ENCODE measurements around the gene ARHGEF19.
"Not testable (repeated sequence)": the region's sequence is repeated elsewhere in the genome, so short reads cannot be mapped to it uniquely, and the experiment has no call there.

Gene ARHGEF19

GRCh38 chr1:16218674-16219071 is 6.2 kb upstream of the ARHGEF19 start:
- DNase-seq: no peak

GRCh38 chr1:16218014-16218673 is 5.7 kb upstream of the ARHGEF19 start:
- peak; percentile 23 to 55 for DNase-seq

- peak; percentile 85 to 91 for DNase-seq
These were observed 4.8 kb upstream of the ARHGEF19 start for GRCh38 chr1:16217061-16217785.

GRCh38 chr1:16215882-16216753 is 3.7 kb upstream of the ARHGEF19 start:
- peak; percentile 82 to 89 for DNase-seq

- not testable (repeated sequence) for DNase-seq
These were observed 2.8 kb upstream of the ARHGEF19 start for GRCh38 chr1:16215240-16215639.

GRCh38 chr1:16213544-16213943 is 1.1 kb upstream of the ARHGEF19 start:
- not testable (repeated sequence) for DNase-seq

GRCh38 chr1:16213013-16213412 is 561 bp upstream of the ARHGEF19 start:
- DNase-seq: no peak

GRCh38 chr1:16211824-16212223 is 628 bp downstream of the ARHGEF19 start:
- DNase-seq: no peak

- DNase-seq: no peak
These were observed 1.9 kb downstream of the ARHGEF19 start for GRCh38 chr1:16210581-16210980.

- no peak for DNase-seq
These were observed 2.5 kb downstream of the ARHGEF19 start for GRCh38 chr1:16209847-16210407.

GRCh38 chr1:16209132-16209846 is 3.2 kb downstream of the ARHGEF19 start:
- no peak for DNase-seq

- DNase-seq: no peak
These were observed 4.0 kb downstream of the ARHGEF19 start for GRCh38 chr1:16208270-16208987.

- DNase-seq: no peak
These were observed 4.9 kb downstream of the ARHGEF19 start for GRCh38 chr1:16207318-16208269.

GRCh38 chr1:16206547-16207317 is 5.7 kb downstream of the ARHGEF19 start:
- DNase-seq: peak; percentile 94 to 96

- no peak for DNase-seq
These were observed 6.4 kb downstream of the ARHGEF19 start for GRCh38 chr1:16205891-16206546.

- DNase-seq: no peak
These were observed 7.1 kb downstream of the ARHGEF19 start for GRCh38 chr1:16205334-16205671.

GRCh38 chr1:16204634-16205333 is 7.7 kb downstream of the ARHGEF19 start:
- DNase-seq: peak; percentile 36 to 43

GRCh38 chr1:16204216-16204615 is 8.2 kb downstream of the ARHGEF19 start:
- DNase-seq: no peak

GRCh38 chr1:16203550-16203949 is 8.9 kb downstream of the ARHGEF19 start:
- DNase-seq: no peak
